HG03565 (cell line): Measurements from ENCODE around the gene SPRING1.

Experiments used
- ATAC-seq: cut with Tn5 transposase; IDR thresholded peaks from one replicate; pipeline ENCODE4 v1.9.1; 2021; ENCODE audit warnings: mild to moderate bottlenecking, moderate library complexity; ENCODE audit not compliant: unreplicated experiment

Gene SPRING1

GRCh38 chr12:116710370-116711150 lies 27.3 kb downstream of the SPRING1 start:
- no peak for ATAC-seq

GRCh38 chr12:116709768-116710167 lies 28.1 kb downstream of the SPRING1 start:
- ATAC-seq = no peak

GRCh38 chr12:116708826-116709756 lies 28.8 kb downstream of the SPRING1 start:
- ATAC-seq = no peak

- ATAC-seq = no peak
Observed at GRCh38 chr12:116707751-116708150, 30.1 kb downstream of the SPRING1 start.

- no peak for ATAC-seq
Observed at GRCh38 chr12:116703214-116703795, 34.6 kb downstream of the SPRING1 start.

- no peak for ATAC-seq
Observed at GRCh38 chr12:116701432-116701831, 36.4 kb downstream of the SPRING1 start.

- ATAC-seq = no peak
Observed at GRCh38 chr12:116700066-116700465, 37.8 kb downstream of the SPRING1 start.

- no peak for ATAC-seq
Observed at GRCh38 chr12:116698554-116699075, 39.3 kb downstream of the SPRING1 start.

- ATAC-seq = no peak
Observed at GRCh38 chr12:116698116-116698515, 39.8 kb downstream of the SPRING1 start.

GRCh38 chr12:116697716-116698115 lies 40.2 kb downstream of the SPRING1 start:
- no peak for ATAC-seq

GRCh38 chr12:116697305-116697704 lies 40.6 kb downstream of the SPRING1 start:
- ATAC-seq = no peak

GRCh38 chr12:116695464-116695725 lies 42.5 kb downstream of the SPRING1 start:
- no peak for ATAC-seq

- ATAC-seq = no peak
Observed at GRCh38 chr12:116694653-116695463, 43.0 kb downstream of the SPRING1 start.

- no peak for ATAC-seq
Observed at GRCh38 chr12:116693286-116694227, 44.3 kb downstream of the SPRING1 start.

GRCh38 chr12:116692605-116693004 lies 45.3 kb downstream of the SPRING1 start:
- no peak for ATAC-seq

GRCh38 chr12:116691636-116692035 lies 46.2 kb downstream of the SPRING1 start:
- no peak for ATAC-seq

GRCh38 chr12:116691205-116691604 lies 46.7 kb downstream of the SPRING1 start:
- ATAC-seq = no peak

- ATAC-seq = no peak
Observed at GRCh38 chr12:116689979-116690744, 47.7 kb downstream of the SPRING1 start.

- ATAC-seq = no peak
Observed at GRCh38 chr12:116689521-116689920, 48.3 kb downstream of the SPRING1 start.
